SU-DHL-6 (cell line): ENCODE data around the gene ANKRD60.

Experiments used
- CTCF ChIP-seq: fragments of 200-600 bp; sonication (generic); IDR thresholded peaks from one replicate; pipeline ENCODE4 v1.5.1; 2017; ENCODE audit warnings: antibody characterized with exemption, mild to moderate bottlenecking, low read length, moderate library complexity; ENCODE audit not compliant: insufficient read depth, poor library complexity, severe bottlenecking
- EZH2phosphoT487 ChIP-seq: fragments of 200-600 bp; sonication (generic), shearing (Covaris generic); conservative IDR thresholded peaks from 2 replicates; pipeline ENCODE4 v1.6.1; 2018; ENCODE audit warnings: mild to moderate bottlenecking, antibody characterized with exemption, low read length, moderate library complexity, mixed read lengths

- TF ChIP-seq CTCF, result no peak
- no peak for TF ChIP-seq EZH2phosphoT487
These were observed 2.8 kb downstream of the ANKRD60 start for GRCh38 chr20:58225452-58226200.
